ENCODE data around the gene FGF14.

The FGF14 gene

DNA sequence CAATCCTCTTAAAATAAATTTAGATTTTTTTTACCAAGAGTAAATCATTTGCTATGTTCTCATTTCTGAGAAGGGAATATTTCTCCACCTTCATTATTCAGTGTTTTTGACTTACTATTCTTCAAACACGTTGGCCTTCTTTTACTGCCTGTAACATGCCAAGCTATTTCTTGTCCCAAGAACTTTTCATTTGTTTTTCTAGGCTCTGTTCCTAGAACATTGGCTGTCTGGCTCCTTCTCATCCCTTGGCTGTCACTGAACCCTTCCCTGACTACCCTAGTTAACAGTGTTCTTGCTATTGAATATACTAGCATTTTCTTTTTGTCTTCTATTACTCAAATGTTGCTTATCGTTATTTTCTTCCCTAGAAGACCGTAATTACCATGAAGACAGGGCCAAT is 701.2 kb downstream of the FGF14 start:
- no peak for DNase-seq

DNA sequence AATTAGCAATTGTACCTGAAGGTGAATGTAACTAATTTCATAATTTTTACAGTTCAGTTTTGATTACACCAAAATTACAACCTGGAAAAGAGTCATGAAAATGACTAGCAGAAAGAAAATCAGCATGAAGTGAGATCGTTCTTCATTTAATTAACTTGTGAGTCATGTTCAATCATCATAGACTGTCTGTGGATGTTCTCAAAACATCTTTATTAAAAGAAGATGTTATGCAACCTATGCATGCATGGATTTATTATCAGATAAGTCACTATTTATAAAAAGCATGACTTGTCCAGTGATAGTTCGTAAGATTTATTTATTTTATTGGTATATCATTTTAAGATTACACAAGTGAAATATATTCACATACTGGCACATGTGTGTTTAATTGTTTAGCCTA is 703.4 kb downstream of the FGF14 start:
- DNase-seq, result no peak

DNA sequence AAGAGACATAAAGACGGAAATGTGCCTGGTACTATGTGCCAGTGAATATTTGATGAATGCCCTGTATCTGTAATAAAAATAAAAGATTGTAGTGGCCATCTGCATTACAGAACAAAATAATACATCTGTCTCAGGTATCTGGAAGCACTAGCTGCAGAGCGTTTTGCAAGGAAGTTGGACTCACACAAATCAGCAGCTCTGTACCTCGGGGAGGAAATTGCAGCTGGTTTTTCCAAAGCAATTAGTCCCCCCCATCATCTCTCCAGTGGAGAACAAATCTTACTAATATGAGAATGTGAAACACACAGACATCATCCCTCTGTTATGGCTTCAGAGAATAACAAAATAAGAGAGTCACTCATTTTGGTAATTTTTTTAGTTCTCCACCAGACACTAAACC is 704.1 kb downstream of the FGF14 start:
- DNase-seq, result no peak

DNA sequence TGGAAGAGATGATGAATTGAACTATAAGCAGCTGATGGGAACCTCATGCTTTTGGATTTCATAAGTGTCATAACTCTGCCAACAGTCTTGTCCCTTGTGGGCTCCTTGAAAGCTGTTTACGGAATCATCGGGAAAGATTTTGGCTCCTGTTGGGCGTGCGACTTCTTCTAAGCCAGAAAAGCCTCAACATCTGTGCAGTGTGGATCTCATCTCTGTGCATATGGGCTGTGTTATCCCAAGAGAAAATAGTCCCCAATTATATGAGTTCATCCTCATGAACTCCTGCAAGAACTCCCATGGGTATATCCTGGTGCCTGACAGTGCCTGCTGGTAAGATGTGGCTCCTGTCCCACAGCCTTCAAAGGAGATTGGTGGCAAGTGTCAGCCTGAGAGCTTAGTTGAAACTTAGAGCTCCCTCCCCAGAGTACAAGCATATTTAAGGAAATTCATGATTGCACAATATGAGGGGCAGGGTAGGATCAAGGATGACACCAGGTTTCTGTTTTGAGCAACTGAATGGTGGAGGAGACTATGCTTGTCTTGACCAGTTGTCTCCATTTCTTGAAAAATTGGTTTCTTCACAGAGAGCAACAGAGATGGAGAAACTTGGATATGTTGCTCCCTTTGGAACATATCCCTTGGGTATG is 705.9 kb downstream of the FGF14 start:
- no peak for DNase-seq

DNA sequence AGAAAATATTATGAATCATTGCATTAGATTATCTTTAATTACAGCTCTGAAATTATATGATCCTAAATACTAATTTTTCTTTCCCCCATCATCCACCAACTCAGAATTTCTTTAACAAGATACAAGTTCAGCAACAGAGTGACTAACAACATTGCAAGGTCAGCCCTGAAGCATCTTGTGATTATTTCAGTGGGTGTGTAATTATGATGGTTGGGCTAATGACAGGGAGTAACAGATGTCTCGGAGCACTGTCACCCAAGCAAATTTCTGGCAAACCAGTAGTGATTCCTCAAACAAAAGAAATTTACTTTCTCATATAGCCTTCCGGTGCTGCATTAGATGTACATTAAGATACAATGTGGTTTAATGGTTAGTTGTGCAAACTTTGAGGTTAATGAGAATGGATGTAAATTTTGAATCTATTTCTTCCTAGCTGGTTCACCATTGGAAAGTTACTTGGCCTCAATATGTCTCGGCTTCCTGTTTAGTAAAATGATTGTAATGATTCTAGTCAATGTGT is 710.4 kb downstream of the FGF14 start:
- no peak for DNase-seq

DNA sequence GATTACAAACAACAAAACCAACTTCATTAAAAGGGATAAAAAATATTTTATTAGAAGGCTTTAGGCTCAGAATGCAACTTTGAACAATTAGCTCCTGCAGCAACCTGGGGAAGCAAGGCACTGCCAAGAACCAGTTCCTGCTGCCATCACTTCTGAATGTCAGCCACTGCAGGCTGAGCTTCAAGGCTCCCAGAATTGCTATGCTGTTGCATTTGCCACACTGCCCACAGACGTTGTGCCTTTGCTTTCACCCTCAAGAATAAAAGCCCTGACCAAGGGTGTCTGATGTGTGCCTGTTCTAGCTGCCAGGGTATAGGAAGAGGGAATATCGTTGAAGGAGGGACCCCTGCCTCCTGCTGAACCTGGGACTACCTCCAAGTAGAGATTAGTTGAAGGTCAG is 711.0 kb downstream of the FGF14 start:
- no peak for DNase-seq

DNA sequence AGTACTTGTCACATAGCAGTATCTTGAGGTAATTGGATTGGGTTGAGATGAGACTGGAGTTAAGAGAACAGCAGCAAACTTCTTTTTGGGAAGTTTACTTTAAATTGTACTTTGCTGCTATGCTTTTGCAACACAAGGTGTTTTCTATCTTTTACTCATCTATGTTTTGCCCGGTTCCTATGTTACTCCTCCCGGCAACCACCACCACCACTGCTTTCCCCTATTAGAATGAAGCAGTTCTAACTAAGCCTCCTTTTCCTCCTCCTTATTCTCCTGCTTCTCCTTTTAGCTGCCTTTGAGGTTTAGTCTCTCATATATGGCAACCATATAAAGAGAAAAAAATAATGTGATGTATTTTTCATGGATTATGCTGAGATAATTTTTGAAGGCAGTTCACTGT is 715.8 kb downstream of the FGF14 start:
- no peak for DNase-seq

DNA sequence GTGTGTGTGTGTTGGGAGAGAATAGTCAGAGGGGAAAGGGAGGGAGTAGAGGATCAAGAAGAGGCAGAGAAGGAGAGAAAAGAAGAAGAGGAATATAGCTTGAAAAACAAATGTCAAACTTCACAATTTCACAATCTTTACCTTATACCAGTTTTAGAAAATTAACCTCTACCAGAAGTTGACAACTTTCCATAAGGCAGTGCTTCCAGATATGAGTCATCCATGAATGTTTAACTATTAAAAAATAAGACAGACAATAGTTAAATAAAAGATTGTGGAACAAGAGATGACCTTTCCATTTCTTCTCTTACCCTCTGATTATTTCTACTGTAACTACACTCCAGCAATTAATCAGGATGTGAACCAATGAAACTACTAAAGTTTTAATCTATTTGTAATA is 720.0 kb downstream of the FGF14 start:
- DNase-seq, result no peak

DNA sequence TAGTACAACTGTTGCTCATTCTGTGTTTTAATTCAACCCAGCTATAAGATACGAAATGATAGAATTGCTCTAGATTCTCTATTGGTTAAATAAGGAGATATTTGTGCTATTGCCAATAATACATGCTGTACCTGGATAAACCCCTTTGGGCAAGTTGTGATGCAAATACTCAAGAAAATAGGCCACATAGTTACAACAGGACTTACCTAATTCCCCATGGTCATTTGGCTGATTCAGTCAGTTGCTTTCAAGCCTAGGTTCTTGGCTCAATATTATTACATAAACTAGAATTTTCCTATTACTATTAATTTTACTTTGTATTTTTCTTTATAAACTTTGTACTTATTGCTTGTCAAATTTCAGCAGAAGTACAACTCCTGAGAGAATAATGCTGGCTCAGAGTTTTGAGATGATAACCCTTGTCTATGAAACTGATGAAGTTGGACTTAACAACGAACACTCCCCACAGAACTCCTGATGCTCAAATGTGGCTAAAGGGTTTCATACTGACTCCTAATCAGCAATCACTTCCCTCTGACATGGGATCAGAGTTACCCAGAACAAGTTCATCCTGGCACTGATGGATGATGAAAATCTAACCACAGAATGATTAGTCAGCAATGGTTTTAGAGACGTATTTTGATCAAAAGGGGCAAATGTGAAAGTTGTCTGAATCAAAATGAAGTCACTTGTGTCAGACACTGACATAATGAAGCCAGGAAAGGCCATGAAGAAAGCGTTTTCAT is 728.3 kb downstream of the FGF14 start:
- DNase-seq, result no peak

DNA sequence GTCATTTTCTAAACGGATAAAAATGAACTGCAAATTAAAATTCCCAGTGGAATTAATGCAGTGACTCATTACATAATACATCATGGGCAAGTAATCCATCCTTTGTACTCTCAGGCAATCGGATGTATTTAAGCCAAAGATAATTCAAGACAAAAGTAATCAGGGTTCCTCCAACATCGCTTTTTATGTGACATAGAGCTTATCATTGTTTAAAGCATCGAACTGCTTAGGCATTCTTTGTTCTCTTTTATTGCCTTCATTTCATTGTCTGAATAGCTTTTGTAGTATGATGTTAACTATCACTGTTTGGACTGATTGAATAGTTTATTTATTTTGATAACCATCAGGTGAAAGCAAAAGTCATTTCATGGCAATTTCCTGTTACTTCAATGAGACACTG is 740.0 kb downstream of the FGF14 start:
- DNase-seq, result no peak

Measured in RPMI8226 (cell line).